SU-DHL-6 (cell line): ENCODE measurements around the gene MAF.

Source experiments
- EZH2phosphoT487 ChIP-seq: fragments of 200-600 bp; sonication (generic), shearing (Covaris generic); conservative IDR thresholded peaks from 2 replicates; pipeline ENCODE4 v1.6.1; 2018; ENCODE audit warnings: mild to moderate bottlenecking, antibody characterized with exemption, low read length, moderate library complexity, mixed read lengths
- TF ChIP-seq, protein P1 (sequence below): fragments of 200-600 bp; sonication (generic); IDR thresholded peaks from one replicate; pipeline ENCODE4 v1.5.1; 2017; ENCODE audit warnings: antibody characterized with exemption, mild to moderate bottlenecking, low read length, moderate library complexity; ENCODE audit not compliant: insufficient read depth, poor library complexity, severe bottlenecking

DNA sequence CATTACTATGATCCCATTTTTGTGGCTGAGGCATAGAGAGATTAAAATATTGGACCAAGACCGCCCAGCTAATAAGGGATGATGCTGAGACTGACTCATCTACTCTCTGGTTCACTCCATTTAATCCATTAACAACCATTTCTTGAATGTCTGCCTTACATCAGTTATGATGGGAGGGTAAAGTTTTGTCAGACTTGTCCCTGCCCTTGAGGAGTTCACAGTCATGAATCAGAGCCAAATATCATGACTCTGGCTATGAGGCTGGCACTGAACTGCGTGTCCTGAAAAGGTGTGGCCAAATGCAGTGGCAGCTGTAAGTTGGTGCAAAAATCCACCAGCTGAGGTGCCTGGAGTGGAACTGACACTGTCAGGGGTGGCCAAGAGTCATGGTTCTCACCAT lies 35.0 kb upstream of the MAF start:
- TF ChIP-seq, protein P1, sequence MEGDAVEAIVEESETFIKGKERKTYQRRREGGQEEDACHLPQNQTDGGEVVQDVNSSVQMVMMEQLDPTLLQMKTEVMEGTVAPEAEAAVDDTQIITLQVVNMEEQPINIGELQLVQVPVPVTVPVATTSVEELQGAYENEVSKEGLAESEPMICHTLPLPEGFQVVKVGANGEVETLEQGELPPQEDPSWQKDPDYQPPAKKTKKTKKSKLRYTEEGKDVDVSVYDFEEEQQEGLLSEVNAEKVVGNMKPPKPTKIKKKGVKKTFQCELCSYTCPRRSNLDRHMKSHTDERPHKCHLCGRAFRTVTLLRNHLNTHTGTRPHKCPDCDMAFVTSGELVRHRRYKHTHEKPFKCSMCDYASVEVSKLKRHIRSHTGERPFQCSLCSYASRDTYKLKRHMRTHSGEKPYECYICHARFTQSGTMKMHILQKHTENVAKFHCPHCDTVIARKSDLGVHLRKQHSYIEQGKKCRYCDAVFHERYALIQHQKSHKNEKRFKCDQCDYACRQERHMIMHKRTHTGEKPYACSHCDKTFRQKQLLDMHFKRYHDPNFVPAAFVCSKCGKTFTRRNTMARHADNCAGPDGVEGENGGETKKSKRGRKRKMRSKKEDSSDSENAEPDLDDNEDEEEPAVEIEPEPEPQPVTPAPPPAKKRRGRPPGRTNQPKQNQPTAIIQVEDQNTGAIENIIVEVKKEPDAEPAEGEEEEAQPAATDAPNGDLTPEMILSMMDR, result no peak
- no peak for TF ChIP-seq EZH2phosphoT487
